HG03045 (cell line): ENCODE measurements around the gene YIPF6.
A peak's percentile ranks its signal among the peaks of the same experiment; 100 is the strongest.
"Not testable (repeated sequence)": the region's sequence is repeated elsewhere in the genome, so short reads cannot be mapped to it uniquely, and the experiment has no call there.

Experiments
- ATAC-seq: cut with Tn5 transposase; IDR thresholded peaks from one replicate; pipeline ENCODE4 v1.9.1; 2021; ENCODE audit warnings: mild to moderate bottlenecking, moderate library complexity; ENCODE audit not compliant: unreplicated experiment

YIPF6 gene

GRCh38 chrX:68498508-68499379 lies at the start of gene YIPF6:
YIPF6 (plus strand) TSS chrX:68499051; CDS start chrX:68499067, 16 bp downstream.
- ATAC-seq, result peak; percentile 97

DNA sequence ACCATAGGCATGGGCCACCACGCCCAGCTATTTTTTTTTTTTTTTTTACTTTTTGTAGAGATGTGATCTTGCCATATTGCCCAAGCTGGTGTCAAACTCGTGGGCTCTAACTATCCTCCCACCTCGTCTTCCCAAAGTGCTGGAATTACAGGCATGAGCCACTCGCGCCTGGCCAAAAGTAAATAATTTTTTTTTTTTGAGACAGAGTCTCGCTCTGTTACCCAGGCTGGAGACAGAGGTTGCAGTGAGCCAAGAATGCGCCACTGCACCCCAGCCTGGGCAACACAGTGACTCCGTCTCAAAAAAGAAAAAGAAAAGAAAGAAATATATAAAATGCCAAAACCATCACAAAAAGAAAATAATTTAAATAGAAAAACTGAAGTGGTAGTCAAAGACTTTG lies 47.1 kb upstream of the YIPF6 start:
- ATAC-seq, result no peak

GRCh38 chrX:68454476-68455150 lies 44.2 kb upstream of the YIPF6 start:
- no peak for ATAC-seq

GRCh38 chrX:68455151-68455510 lies 43.7 kb upstream of the YIPF6 start:
- no peak for ATAC-seq

- ATAC-seq, result no peak
These were observed 37.8 kb upstream of the YIPF6 start for GRCh38 chrX:68461093-68461492.

DNA sequence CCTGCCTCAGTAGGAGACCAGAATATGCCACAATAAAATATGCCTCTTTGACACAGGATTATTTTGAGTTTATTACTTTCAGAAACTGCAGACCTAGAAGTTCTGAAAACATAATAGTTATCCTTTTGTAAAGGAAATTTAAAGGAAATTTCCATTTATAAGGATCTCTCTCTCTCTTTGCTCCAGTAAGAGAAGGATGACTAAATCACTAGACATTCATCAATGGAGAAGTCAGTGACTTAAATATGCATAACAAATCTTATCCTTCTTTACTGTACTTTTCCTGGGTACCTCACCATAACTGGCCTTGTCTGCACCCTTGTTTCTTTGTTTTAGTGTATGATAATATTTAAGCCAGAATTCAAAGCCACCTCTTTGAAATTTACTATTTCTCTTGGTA lies 37.3 kb upstream of the YIPF6 start:
- ATAC-seq, result no peak

DNA sequence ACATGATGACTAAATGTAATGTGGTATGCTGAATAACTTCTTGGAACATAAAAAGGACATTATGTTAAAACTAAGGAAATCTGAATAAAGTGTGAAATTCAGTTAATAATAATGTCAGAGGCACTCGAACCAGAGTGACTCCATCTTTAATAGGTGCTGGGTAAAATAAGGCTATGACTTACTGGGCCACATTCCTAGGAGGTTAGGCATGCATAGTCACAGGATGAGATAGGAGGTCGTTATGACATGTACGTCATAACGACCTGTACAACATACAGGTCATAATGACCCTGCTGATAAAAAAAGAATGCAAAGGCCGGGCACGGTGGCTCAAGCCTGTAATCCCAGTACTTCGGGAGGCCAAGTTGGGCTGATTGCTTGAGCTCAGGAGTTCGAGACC lies 36.7 kb upstream of the YIPF6 start:
- no peak for ATAC-seq

- no peak for ATAC-seq
These were observed 36.2 kb upstream of the YIPF6 start for GRCh38 chrX:68462653-68463052.

- ATAC-seq, result no peak
These were observed 35.0 kb upstream of the YIPF6 start for GRCh38 chrX:68463880-68464279.

- no peak for ATAC-seq
These were observed 34.1 kb upstream of the YIPF6 start for GRCh38 chrX:68464796-68465195.

GRCh38 chrX:68480969-68481368 lies 17.9 kb upstream of the YIPF6 start:
- no peak for ATAC-seq

DNA sequence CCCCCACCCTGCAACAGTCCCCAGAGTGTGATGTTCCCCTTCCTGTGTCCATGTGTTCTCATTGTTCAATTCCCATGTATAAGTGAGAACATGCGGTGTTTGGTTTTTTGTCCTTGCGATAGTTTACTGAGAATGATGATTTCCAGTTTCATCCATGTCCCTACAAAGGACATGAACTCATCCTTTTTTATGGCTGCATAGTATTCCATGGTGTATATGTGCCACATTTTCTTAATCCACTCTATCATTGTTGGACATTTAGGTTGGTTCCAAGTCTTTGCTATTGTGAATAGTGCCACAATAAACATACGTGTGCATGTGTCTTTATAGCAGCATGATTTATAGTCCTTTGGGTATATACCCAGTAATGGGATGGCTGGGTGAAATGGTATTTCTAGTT lies 12.7 kb upstream of the YIPF6 start:
- not testable (repeated sequence) for ATAC-seq

DNA sequence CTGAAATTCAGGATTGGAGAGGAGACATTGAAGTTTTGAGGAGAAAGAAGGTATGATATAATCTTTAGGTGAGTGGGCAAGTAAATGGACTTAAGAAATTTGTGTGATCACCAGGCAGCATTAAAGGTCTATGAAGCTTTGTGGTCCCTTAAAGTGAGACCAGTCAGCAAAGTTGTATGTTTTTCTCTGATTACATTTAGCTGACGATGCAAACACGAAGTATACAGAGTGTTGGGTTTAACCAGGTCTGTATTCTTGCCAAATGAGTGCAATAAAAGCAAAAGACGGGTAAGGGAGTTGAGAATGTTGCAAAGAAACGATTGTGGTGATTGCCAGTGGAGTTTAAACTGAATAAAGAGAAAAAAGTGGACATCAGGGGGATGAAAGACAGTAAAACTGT lies 11.6 kb upstream of the YIPF6 start:
- no peak for ATAC-seq

- ATAC-seq, result no peak
These were observed 10.9 kb upstream of the YIPF6 start for GRCh38 chrX:68487924-68488323.

- no peak for ATAC-seq
These were observed 10.2 kb upstream of the YIPF6 start for GRCh38 chrX:68488657-68489056.

DNA sequence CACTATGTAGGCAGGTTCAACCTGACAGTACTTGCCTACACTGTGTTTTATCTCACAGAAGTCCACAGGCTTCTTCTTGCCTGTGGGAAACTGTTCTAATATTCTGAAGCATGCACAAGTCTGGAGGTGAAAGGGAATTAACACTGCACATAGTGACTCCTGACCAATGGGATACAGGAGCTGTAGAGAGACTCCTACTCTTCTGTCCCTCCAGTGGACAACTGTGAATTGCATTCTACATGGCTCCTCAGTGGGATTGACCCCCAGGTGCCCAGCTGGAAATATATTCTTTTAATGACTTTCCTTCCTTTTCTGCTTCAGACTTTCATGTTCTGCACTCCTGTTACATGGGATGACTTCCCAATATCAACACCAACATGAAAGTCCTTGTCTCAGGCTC lies 8.2 kb upstream of the YIPF6 start:
- no peak for ATAC-seq

DNA sequence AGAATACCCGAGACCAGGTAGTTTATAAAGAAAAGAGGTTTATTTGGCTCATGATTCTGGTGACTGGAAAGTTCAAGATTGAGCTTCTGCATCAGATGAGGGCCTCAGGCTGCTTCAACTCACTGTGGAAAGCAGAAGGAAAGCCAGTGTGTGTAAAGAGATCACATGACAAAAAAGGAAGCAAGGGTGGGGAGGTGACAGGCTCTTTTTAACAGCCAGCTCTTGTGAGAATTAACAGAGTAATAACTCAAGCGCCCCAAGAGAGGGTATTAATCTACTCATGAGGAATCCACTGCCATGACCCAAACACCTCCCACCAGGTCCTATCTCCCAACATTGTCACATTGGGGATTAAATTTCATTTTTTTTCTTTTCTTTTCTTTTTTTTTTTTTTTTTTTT lies 6.3 kb upstream of the YIPF6 start:
- no peak for ATAC-seq

DNA sequence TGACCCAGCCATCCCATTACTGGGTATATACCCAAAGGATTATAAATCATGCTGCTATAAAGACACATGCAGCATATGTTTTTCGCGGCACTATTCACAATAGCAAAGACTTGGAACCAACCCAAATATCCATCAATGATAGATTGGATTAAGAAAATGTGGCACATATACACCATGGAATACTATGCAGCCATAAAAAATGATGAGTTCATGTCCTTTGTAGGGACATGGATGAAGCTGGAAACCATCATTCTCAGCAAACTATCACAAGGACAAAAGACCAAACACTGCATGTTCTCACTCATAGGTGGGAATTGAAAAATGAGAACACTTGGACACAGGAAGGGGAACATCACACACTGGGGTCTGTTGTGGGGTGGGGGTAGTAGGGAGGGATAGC lies 5.1 kb upstream of the YIPF6 start:
- ATAC-seq, result not testable (repeated sequence)

DNA sequence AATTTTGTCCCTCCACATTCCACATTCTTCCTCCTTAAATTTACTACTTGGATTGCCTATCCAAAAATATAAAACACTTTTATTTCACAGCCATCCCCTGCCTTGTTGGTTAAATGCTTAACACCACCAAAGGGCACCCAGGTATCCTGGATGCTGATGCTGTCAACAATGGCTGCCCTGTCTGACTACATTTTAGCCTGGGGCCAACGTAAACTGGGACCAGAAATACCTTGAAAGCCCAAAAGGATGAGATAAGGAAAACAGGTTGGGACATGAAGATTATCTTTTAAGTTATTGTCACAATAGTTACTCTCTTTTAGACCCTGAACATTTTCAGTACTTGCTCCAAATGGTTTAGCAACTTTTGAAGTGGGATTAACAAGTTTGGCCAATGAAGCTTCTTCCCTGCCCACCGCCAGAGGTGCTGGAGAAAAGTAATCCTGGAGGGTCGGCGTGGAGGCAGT lies 775 bp upstream of the YIPF6 start:
- ATAC-seq, result no peak

DNA sequence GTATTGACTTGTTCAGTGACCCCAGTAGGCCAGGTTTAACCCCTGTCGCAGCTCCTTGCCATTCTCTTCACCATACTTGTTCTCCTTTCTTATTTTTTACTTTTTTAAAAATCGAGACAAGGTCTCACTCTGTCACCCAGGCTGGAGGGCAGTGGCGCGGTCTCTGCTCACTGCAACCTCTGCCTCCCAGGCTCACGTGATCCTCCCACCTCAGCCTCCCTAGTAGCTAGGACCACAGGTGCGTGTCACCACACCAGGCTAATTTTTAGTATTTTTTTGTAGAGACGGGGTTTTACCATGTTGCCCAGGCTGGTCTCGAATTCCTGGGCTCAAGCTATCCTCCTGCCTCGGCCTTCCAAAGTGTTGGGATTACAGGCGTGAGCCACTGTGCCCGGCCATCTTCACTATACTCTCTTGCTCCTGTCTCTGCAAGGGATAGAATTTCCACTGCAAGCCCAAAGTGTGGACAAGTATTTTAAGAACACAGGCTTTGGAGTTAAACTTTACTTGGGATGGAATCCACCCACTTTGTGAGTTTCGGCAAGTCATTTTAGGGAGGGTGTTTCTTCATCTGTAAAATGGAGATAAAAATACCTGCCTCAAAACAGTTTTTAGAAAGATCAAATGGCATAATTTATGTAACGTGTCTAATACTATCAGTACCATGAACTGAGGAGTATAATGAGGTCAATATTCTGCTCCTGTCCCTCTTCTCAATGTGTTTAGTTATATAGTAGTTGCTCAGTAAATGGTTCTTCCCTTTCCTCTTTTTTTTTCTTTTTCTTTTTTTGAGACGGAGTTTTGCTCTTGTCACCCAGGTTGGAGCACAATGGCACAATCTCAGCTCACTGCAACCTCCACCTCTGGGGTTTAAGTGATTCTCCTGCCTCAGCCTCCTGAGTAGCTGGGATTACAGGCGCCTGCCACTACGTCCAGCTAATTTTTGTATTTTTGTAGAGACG lies 973 bp downstream of the YIPF6 start:
- ATAC-seq, result no peak
